ENCODE results near the gene PXDC1. TPM values are rescaled to one million over a fixed set of nuclear protein-coding genes. Genes with fewer than 3 reads are reported as not detected.

The PXDC1 gene
- total RNA-seq (ENCODE audit: low replicate concordance) = 17.6 and 39.4 TPM in 2 replicates

GRCh38 chr6:3751077-3751729, at the start of gene PXDC1:
TSS of gene PXDC1 (minus strand) at chr6:3751713. CDS start at chr6:3751531, 182 bp downstream.
- no peak for TF ChIP-seq CTCF (IDR thresholded peaks at IDR 0.05; ENCODE audit: insufficient read depth, low read length)
- DNase-seq (ENCODE audit: low read depth) = no peak
- peak within 1 kb of the TSS; percentile 75 for H3K4me3 ChIP-seq (ENCODE audit: low read depth, low read length)

- peak; percentile 39 for DNase-seq (ENCODE audit: low read depth)
- no peak overlapping the region for H3K4me3 ChIP-seq (ENCODE audit: low read depth, low read length)
- TF ChIP-seq CTCF (IDR thresholded peaks at IDR 0.05; ENCODE audit: insufficient read depth, low read length) = no peak
Measured at GRCh38 chr6:3800850-3801591, 49.5 kb upstream of the PXDC1 start.

GRCh38 chr6:3799719-3800118, 48.2 kb upstream of the PXDC1 start:
- no peak for TF ChIP-seq CTCF (IDR thresholded peaks at IDR 0.05; ENCODE audit: insufficient read depth, low read length)
- H3K4me3 ChIP-seq (ENCODE audit: low read depth, low read length) = no peak overlapping the region
- no peak for DNase-seq (ENCODE audit: low read depth)

GRCh38 chr6:3798055-3798919, 46.8 kb upstream of the PXDC1 start:
- DNase-seq (ENCODE audit: low read depth) = no peak
- TF ChIP-seq CTCF (IDR thresholded peaks at IDR 0.05; ENCODE audit: insufficient read depth, low read length) = no peak
- H3K4me3 ChIP-seq (ENCODE audit: low read depth, low read length) = no peak overlapping the region

- peak; percentile 92 for DNase-seq (ENCODE audit: low read depth)
- no peak overlapping the region for H3K4me3 ChIP-seq (ENCODE audit: low read depth, low read length)
- TF ChIP-seq CTCF (IDR thresholded peaks at IDR 0.05; ENCODE audit: insufficient read depth, low read length) = no peak
Measured at GRCh38 chr6:3797231-3798054, 45.9 kb upstream of the PXDC1 start.

GRCh38 chr6:3796719-3797041, 45.2 kb upstream of the PXDC1 start:
- H3K4me3 ChIP-seq (ENCODE audit: low read depth, low read length) = no peak overlapping the region
- DNase-seq (ENCODE audit: low read depth) = no peak
- no peak for TF ChIP-seq CTCF (IDR thresholded peaks at IDR 0.05; ENCODE audit: insufficient read depth, low read length)
